AG04450 (cell line): ENCODE data around the gene ENOSF1. TPM values are rescaled to one million over a fixed set of nuclear protein-coding genes. Genes with fewer than 3 reads are reported as not detected.

ENCODE experiments used
- CTCF ChIA-PET: fragments of 300-600, 350-600 bp; formaldehyde crosslinking; extraction: SDS; loops from one replicate; lab custom pipeline; 2022; ENCODE audit warnings: antibody characterized with exemption, inconsistent platforms; lab: Charles Lee
- POLR2A ChIA-PET: fragments of 350-600 bp; formaldehyde crosslinking; extraction: SDS; loops from one replicate; lab custom pipeline; 2021; ENCODE audit warnings: antibody characterized with exemption, inconsistent platforms; lab: Yijun Ruan, JAX
- DNase-seq: peaks from one replicate; pipeline ENCODE4 v3.0.0-alpha.2; 2011; ENCODE audit warnings: low read depth, low spot score
- H3K27ac ChIP-seq: one replicate; pipeline ENCODE4 v1.5.1; 2012; ENCODE audit warnings: low read depth, low read length, control low read depth
- H3K27me3 ChIP-seq: one replicate; pipeline ENCODE4 v1.6.0; 2012; ENCODE audit warnings: low read length; ENCODE audit not compliant: control insufficient read depth, insufficient read depth
- H3K4me3 ChIP-seq: 2 replicates; pipeline ENCODE4 v1.5.1; 2011; ENCODE audit warnings: mild to moderate bottlenecking, low read depth, low read length, control low read depth
- H3K9me3 ChIP-seq: 2 replicates; pipeline ENCODE4 v1.5.1; 2012; ENCODE audit warnings: low read length; ENCODE audit not compliant: control insufficient read depth, insufficient read depth
- CTCF ChIP-seq: IDR thresholded peaks from 2 replicates; pipeline ENCODE4 v1.5.1; 2011; ENCODE audit warnings: low read depth, low read length, control low read depth, inconsistent platforms
- polyA plus RNA-seq: library from polyadenylated mRNA; depleted of rRNA; stranded (reverse); fragments of >200 nt; gene quantifications from 2 replicates; pipeline ENCODE4 v1.2.3, GENCODE V29; 2011; rRNA removed

Gene ENOSF1
- polyA plus RNA-seq, 1 experiment: 10.9 TPM

GRCh38 chr18:621291-622043, 91.0 kb downstream of the ENOSF1 start:
- H3K27ac ChIP-seq: no peak overlapping the region
- POLR2A ChIA-PET: no interaction called here
- CTCF ChIA-PET: interaction anchor here (0.6 to 9.8 kb wide), 6 partner anchors 109 to 343 kb away, joined by 3 to 129 read pairs (median 8); no protein-coding TSS in a partner anchor
- no peak for DNase-seq
- H3K4me3 ChIP-seq: no peak overlapping the region
- H3K9me3 ChIP-seq: no peaks in the 10 kb centered on the region
- H3K27me3 ChIP-seq: peaks cover 34% of the 10 kb centered on the region
- no peak for TF ChIP-seq CTCF

Other genes starting within 250 kb of the ENOSF1 start
- 10.4 and 10.9 TPM in 2 replicates for gene COLEC12, start 211.9 kb downstream of the ENOSF1 start, polyA plus RNA-seq
- gene CETN1, start 132.2 kb downstream of the ENOSF1 start, polyA plus RNA-seq: not detected in 2 replicates
- not detected in 2 replicates for gene CLUL1, start 115.6 kb downstream of the ENOSF1 start, polyA plus RNA-seq
- gene TYMS, start 55.0 kb downstream of the ENOSF1 start, polyA plus RNA-seq: 43.0 and 46.6 TPM in 2 replicates
- gene YES1, start 99.6 kb upstream of the ENOSF1 start, polyA plus RNA-seq: 18.7 and 23.3 TPM in 2 replicates
- gene ADCYAP1, start 192.2 kb upstream of the ENOSF1 start, polyA plus RNA-seq: not detected in 2 replicates